SU-DHL-6 (cell line): ENCODE measurements around the gene ZNF583.

Source experiments
- H2AFZ ChIP-seq: fragments of 200-600 bp; sonication (generic); 2 replicates; pipeline ENCODE4 v1.6.1; 2014; ENCODE audit warnings: low read depth, mild to moderate bottlenecking, moderate library complexity, mixed read lengths, antibody characterized with exemption, low read length; ENCODE audit not compliant: severe bottlenecking
- H3F3A ChIP-seq: fragments of 200-600 bp; shearing (Covaris generic); 2 replicates; pipeline ENCODE4 v1.6.0; 2016; ENCODE audit warnings: antibody characterized with exemption, mild to moderate bottlenecking; ENCODE audit not compliant: insufficient read depth
- H3K27ac ChIP-seq: fragments of 200-600 bp; sonication (generic); 2 replicates; pipeline ENCODE4 v1.5.1; 2016; ENCODE audit warnings: low read depth, mild to moderate bottlenecking, low read length, moderate library complexity, mixed read lengths
- H3K27me3 ChIP-seq: fragments of 200-600 bp; sonication (generic), shearing (Covaris generic); 2 replicates; pipeline ENCODE4 v1.6.0; 2014; ENCODE audit warnings: mild to moderate bottlenecking, low read length
- H3K36me3 ChIP-seq: fragments of 200-600 bp; sonication (generic); 2 replicates; pipeline ENCODE4 v1.6.1; 2014; ENCODE audit warnings: mild to moderate bottlenecking, low read length, mixed read lengths
- H3K4me2 ChIP-seq: fragments of 300-600, 200-600 bp; shearing (Covaris generic), sonication (generic); 2 replicates; pipeline ENCODE4 v1.6.0; 2014; ENCODE audit warnings: low read length, low read depth, mild to moderate bottlenecking; ENCODE audit not compliant: poor library complexity, severe bottlenecking
- H3K4me3 ChIP-seq: fragments of 200-600 bp; sonication (generic); 2 replicates; pipeline ENCODE4 v1.5.1; 2014; ENCODE audit warnings: antibody characterized with exemption, low read length, mild to moderate bottlenecking, mixed read lengths; ENCODE audit not compliant: insufficient read depth, poor library complexity, severe bottlenecking
- H3K79me2 ChIP-seq: fragments of 200-600 bp; sonication (generic); 2 replicates; pipeline ENCODE4 v1.6.1; 2014; ENCODE audit warnings: mild to moderate bottlenecking, low read length, moderate library complexity; ENCODE audit not compliant: insufficient read depth
- H3K9ac ChIP-seq: fragments of 200-600 bp; sonication (generic); 2 replicates; pipeline ENCODE4 v1.7.0; 2014; ENCODE audit warnings: mild to moderate bottlenecking, low read length
- H3K9me2 ChIP-seq: fragments of 200-600 bp; sonication (generic); replicated peaks from 2 replicates; pipeline ENCODE4 v1.6.1; 2014; ENCODE audit warnings: low read length; ENCODE audit not compliant: insufficient read depth
- H3K9me3 ChIP-seq: fragments of 200-600 bp; sonication (generic); 2 replicates; pipeline ENCODE4 v1.6.1; 2014; ENCODE audit warnings: low read length, mixed read lengths; ENCODE audit not compliant: insufficient read depth
- H4K20me1 ChIP-seq: fragments of 200-600 bp; sonication (generic); 2 replicates; pipeline ENCODE4 v1.6.1; 2014; ENCODE audit warnings: low read depth, mild to moderate bottlenecking, antibody characterized with exemption, low read length, moderate library complexity, mixed read lengths
- EZH2phosphoT487 ChIP-seq: fragments of 200-600 bp; sonication (generic), shearing (Covaris generic); conservative IDR thresholded peaks from 2 replicates; pipeline ENCODE4 v1.6.1; 2018; ENCODE audit warnings: mild to moderate bottlenecking, antibody characterized with exemption, low read length, moderate library complexity, mixed read lengths
- TF ChIP-seq, protein P1 (sequence below): fragments of 200-600 bp; sonication (generic); IDR thresholded peaks from one replicate; pipeline ENCODE4 v1.5.1; 2017; ENCODE audit warnings: antibody characterized with exemption, mild to moderate bottlenecking, low read length, moderate library complexity; ENCODE audit not compliant: insufficient read depth, poor library complexity, severe bottlenecking

The ZNF583 gene

DNA sequence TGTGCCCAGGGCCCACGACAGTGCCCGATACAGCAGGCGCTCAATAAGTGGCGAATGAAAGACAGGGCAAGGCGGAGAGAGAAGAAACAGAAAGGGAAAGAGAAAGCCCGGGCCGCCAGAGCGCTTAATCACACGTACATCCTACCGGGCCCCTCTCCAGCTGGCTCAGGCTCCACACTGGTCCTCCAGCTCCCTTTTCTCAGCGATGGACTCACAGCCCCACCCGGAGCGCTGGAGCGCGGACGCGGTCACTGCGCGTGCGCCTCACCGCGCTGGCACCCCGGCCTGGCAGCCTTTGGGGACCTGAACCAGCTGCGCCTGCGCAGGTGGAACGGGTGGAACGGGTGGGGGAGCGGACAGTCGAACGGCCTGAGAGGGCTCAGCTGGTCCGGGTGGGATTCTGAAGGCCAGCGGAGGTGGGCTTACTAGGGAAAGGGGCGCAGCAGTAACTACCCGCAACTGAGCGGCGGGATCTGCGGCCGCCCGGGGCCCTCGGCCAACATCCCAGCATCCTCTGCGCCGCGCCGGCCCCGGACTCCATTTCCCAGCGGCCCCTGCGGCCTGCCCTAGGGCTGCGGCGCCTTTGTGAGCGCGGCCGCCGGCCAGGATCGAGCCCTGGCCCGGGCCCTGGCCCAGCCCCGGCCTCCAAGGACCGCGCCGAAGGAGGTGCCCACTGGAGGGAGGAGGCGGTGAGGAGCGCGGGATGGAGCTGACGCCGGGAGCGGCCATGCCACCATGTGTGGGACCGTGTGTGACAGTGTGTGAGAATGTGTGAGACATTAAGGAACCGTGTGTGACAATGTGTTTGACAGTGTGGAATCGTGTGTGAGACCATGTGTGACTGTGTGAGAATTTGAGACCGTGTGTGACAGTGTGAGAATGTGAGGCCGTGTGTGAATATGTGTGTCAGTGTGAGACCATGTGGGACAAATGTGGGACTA, at the start of gene ZNF583:
Gene ZNF583, plus strand, starts transcription at position 569 of the 941 bp plus-strand sequence. CDS start 2,783 bp downstream, outside the sequence.
- peaks cover 23% of the 10 kb centered on the region for H3K36me3 ChIP-seq
- no peaks in the 10 kb centered on the region for H3K27me3 ChIP-seq
- TF ChIP-seq, protein P1, sequence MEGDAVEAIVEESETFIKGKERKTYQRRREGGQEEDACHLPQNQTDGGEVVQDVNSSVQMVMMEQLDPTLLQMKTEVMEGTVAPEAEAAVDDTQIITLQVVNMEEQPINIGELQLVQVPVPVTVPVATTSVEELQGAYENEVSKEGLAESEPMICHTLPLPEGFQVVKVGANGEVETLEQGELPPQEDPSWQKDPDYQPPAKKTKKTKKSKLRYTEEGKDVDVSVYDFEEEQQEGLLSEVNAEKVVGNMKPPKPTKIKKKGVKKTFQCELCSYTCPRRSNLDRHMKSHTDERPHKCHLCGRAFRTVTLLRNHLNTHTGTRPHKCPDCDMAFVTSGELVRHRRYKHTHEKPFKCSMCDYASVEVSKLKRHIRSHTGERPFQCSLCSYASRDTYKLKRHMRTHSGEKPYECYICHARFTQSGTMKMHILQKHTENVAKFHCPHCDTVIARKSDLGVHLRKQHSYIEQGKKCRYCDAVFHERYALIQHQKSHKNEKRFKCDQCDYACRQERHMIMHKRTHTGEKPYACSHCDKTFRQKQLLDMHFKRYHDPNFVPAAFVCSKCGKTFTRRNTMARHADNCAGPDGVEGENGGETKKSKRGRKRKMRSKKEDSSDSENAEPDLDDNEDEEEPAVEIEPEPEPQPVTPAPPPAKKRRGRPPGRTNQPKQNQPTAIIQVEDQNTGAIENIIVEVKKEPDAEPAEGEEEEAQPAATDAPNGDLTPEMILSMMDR = no peak
- no peak for TF ChIP-seq EZH2phosphoT487
- H3K9ac ChIP-seq = peak within 1 kb of the TSS; percentile 80
- peak within 1 kb of the TSS; percentile 61 for H3K27ac ChIP-seq
- peak within 1 kb of the TSS; percentile 100 for H2AFZ ChIP-seq
- H3K9me2 ChIP-seq = no peaks in the 10 kb centered on the region
- H3K79me2 ChIP-seq = no peaks in the 10 kb centered on the region
- H3F3A ChIP-seq = no peaks in the 10 kb centered on the region
- H3K9me3 ChIP-seq = peaks cover 22% of the 10 kb centered on the region; the same call in 1 of the 2 replicates
- no peaks in the 10 kb centered on the region for H4K20me1 ChIP-seq
- peak within 1 kb of the TSS; percentile 71 for H3K4me3 ChIP-seq
- peak within 1 kb of the TSS; percentile 99 for H3K4me2 ChIP-seq

- no peak overlapping the region for H3K4me2 ChIP-seq
Measured at GRCh38 chr19:56355517-56355916, 48.6 kb upstream of the ZNF583 start.

DNA sequence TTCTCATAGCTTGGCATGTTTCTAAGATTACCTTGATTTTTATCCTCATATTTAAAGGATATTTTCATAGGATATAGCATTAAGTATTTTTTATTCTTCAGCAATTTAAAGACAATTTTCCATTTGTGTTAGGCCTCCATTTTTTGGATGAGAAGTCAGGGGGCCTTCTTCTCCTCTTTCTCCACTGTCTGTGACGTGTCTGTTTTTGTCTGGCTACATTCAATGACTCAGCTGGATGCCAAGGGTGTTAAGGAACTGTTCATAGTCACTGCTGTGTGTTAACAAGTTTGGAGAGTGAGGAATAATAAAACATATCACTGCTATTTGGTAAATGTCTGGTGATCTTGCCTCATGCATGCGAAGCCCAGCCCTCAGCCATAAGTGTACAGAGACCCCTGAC, 47.2 kb upstream of the ZNF583 start:
- no peak overlapping the region for H3K27ac ChIP-seq

More at GRCh38 chr19:56355517-56355916, 48.6 kb upstream of the ZNF583 start:
- Histone ChIP-seq H3K9me3 (no peaks in the 10 kb centered on the region), H3K79me2 (no peaks in the 10 kb centered on the region), H3K9me2 (no peaks in the 10 kb centered on the region), H2AFZ (no peak overlapping the region), H3K27ac (no peak overlapping the region), H4K20me1 (no peaks in the 10 kb centered on the region), H3F3A (no peaks in the 10 kb centered on the region), H3K9ac (no peak overlapping the region), H3K27me3 (no peaks in the 10 kb centered on the region), H3K4me3 (no peak overlapping the region), H3K36me3 (no peaks in the 10 kb centered on the region)
- TF ChIP-seq, protein P1 = no peak
- no peak for TF ChIP-seq EZH2phosphoT487

More for the DNA sequence above, 47.2 kb upstream of the ZNF583 start:
- no peak overlapping the region for H2AFZ ChIP-seq
- H4K20me1 ChIP-seq = no peaks in the 10 kb centered on the region
- TF ChIP-seq, protein P1 = no peak
- no peak for TF ChIP-seq EZH2phosphoT487
- no peak overlapping the region for H3K9ac ChIP-seq
- H3F3A ChIP-seq = no peaks in the 10 kb centered on the region
- no peaks in the 10 kb centered on the region for H3K79me2 ChIP-seq
- no peak overlapping the region for H3K4me2 ChIP-seq
- H3K36me3 ChIP-seq = no peaks in the 10 kb centered on the region
- H3K27me3 ChIP-seq = no peaks in the 10 kb centered on the region
- no peaks in the 10 kb centered on the region for H3K9me2 ChIP-seq
- no peak overlapping the region for H3K4me3 ChIP-seq
- no peaks in the 10 kb centered on the region for H3K9me3 ChIP-seq
